ENCODE measurements around the gene KRTAP3-1. TPM values are rescaled to one million over a fixed set of nuclear protein-coding genes. Genes with fewer than 3 reads are reported as not detected.

The KRTAP3-1 gene
- total RNA-seq, 4 donors from 2014 or later: not detected

- TF ChIP-seq, protein P1, sequence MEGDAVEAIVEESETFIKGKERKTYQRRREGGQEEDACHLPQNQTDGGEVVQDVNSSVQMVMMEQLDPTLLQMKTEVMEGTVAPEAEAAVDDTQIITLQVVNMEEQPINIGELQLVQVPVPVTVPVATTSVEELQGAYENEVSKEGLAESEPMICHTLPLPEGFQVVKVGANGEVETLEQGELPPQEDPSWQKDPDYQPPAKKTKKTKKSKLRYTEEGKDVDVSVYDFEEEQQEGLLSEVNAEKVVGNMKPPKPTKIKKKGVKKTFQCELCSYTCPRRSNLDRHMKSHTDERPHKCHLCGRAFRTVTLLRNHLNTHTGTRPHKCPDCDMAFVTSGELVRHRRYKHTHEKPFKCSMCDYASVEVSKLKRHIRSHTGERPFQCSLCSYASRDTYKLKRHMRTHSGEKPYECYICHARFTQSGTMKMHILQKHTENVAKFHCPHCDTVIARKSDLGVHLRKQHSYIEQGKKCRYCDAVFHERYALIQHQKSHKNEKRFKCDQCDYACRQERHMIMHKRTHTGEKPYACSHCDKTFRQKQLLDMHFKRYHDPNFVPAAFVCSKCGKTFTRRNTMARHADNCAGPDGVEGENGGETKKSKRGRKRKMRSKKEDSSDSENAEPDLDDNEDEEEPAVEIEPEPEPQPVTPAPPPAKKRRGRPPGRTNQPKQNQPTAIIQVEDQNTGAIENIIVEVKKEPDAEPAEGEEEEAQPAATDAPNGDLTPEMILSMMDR (IDR thresholded peaks at IDR 0.05): no peak
- TF ChIP-seq POLR2A (IDR thresholded peaks at IDR 0.05): no peak
- no peak for DNase-seq
- no peak overlapping the region for H3K4me3 ChIP-seq
- 77 to 82% methylated on average over 6 of the region's 6 CpGs for WGBS, 2 donors
- no peak overlapping the region for H3K27ac ChIP-seq
- no peaks in the 10 kb centered on the region for H3K36me3 ChIP-seq
- intact Hi-C loops (cut with DNase I): no loop called here
- H3K9me3 ChIP-seq: no peaks in the 10 kb centered on the region
- H3K4me1 ChIP-seq: peaks cover 0 to 24% (median 0%) of the 10 kb centered on the region in 3 donors
- H3K27me3 ChIP-seq: peaks cover 0 to 21% (median 0%) of the 10 kb centered on the region in 4 donors
Measured at GRCh38 chr17:41012326-41013120, 3.6 kb upstream of the KRTAP3-1 start.

- Histone ChIP-seq H3K36me3 (no peaks in the 10 kb centered on the region), H3K27ac (no peak overlapping the region), H3K27me3 (peaks cover 0 to 9% (median 0%) of the 10 kb centered on the region in 4 donors), H3K4me3 (no peak overlapping the region), H3K4me1 (peaks cover 0 to 16% (median 0%) of the 10 kb centered on the region in 3 donors), H3K9me3 (no peaks in the 10 kb centered on the region)
- no peak for DNase-seq
- TF ChIP-seq POLR2A (IDR thresholded peaks at IDR 0.05): no peak
- TF ChIP-seq, protein P1 (IDR thresholded peaks at IDR 0.05): no peak
- intact Hi-C loops (cut with DNase I): no loop called here
Measured at GRCh38 chr17:41010441-41010840, 1.5 kb upstream of the KRTAP3-1 start.

DNA sequence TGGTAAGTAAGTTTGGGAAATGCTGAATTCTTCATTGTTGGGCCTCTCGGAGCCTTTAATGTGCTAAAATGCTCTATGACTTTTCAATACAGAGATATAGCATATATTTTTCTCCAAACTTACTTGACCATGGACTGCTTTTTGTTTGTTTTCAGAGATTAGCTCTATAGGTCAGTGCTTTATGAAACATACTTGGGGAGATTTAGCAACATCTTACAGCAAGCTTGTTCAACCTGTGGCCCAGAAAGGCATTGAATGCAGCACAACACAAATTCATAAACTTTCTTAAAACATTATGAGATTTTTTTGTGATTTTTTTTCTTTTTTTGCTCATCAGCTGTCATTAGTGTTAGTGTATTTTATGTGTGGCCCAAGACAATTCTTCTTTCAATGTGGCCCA, 1.0 kb upstream of the KRTAP3-1 start:
- DNase-seq: no peak
- H3K27me3 ChIP-seq: peaks cover 0 to 4% (median 0%) of the 10 kb centered on the region in 4 donors
- WGBS, 2 donors: 76 to 95% methylated on average over 1 of the region's 1 CpG
- intact Hi-C loops (cut with DNase I): no loop called here
- no peaks in the 10 kb centered on the region for H3K36me3 ChIP-seq
- H3K4me3 ChIP-seq: no peak overlapping the region
- H3K9me3 ChIP-seq: no peaks in the 10 kb centered on the region
- no peak overlapping the region for H3K27ac ChIP-seq
- peaks cover 0 to 16% (median 0%) of the 10 kb centered on the region in 3 donors for H3K4me1 ChIP-seq
- TF ChIP-seq, protein P1 (IDR thresholded peaks at IDR 0.05): no peak
- no peak for TF ChIP-seq POLR2A (IDR thresholded peaks at IDR 0.05)

- Histone ChIP-seq H3K27me3 (no peaks in the 10 kb centered on the region), H3K36me3 (no peaks in the 10 kb centered on the region), H3K4me1 (peaks cover 0 to 16% (median 0%) of the 10 kb centered on the region in 3 donors), H3K4me3 (no peak overlapping the region), H3K9me3 (no peaks in the 10 kb centered on the region), H3K27ac (no peak overlapping the region)
- intact Hi-C loops (cut with DNase I): no loop called here
- no peak for TF ChIP-seq POLR2A (IDR thresholded peaks at IDR 0.05)
- TF ChIP-seq, protein P1 (IDR thresholded peaks at IDR 0.05): no peak
- 31 to 36% methylated on average over 4 of the region's 4 CpGs for WGBS, 2 donors
- DNase-seq: no peak
Measured at GRCh38 chr17:41009301-41009760, 403 bp upstream of the KRTAP3-1 start.

DNA sequence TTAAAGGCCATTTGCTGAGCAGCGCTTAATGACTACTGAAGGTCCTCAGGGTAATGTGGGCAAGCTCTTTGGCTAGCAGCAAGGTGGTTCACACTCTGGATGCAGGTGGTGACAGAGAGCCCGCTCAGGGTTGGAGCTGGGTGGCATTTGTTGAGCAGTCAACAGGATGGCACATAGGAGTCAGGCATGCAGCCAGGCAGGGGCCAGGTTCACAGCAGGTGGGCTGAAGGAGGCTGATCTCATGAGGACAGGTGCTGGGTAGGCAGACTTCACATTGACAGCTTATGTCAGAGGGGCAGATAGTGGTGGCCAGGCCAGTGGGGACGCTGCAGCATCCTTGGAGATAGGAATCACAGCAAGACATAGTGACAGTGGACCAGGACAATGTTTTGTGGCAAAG, 4.5 kb downstream of the KRTAP3-1 start:
- Histone ChIP-seq H3K36me3 (no peaks in the 10 kb centered on the region), H3K4me3 (no peak overlapping the region), H3K27ac (no peak overlapping the region), H3K27me3 (peaks cover 0 to 13% (median 0%) of the 10 kb centered on the region in 4 donors), H3K9me3 (no peaks in the 10 kb centered on the region), H3K4me1 (peaks cover 0 to 34% (median 4%) of the 10 kb centered on the region in 3 donors)
- no peak for TF ChIP-seq POLR2A (IDR thresholded peaks at IDR 0.05)
- TF ChIP-seq, protein P1 (IDR thresholded peaks at IDR 0.05): no peak
- no peak for DNase-seq
- 86 to 97% methylated on average over 3 of the region's 3 CpGs for WGBS, 2 donors
- intact Hi-C loops (cut with DNase I): no loop called here
